K562 treated with DMSO at 1 percent for 48 hours (cell line): ENCODE data around the gene DENND2D. TPM values are rescaled to one million over a fixed set of nuclear protein-coding genes. Genes with fewer than 3 reads are reported as not detected.

Experiments used
- total RNA-seq: library from RNA; unstranded; fragments of 300-600 nt; gene quantifications from 2 replicates; pipeline ENCODE4 v1.2.3, GENCODE V29; 2022; ENCODE audit warnings: low replicate concordance; ENCODE audit errors: extremely low read depth

The DENND2D gene
- total RNA-seq = not detected in 2 replicates

GRCh38 chr1:111199881-111200801 is at the start of gene DENND2D:
DENND2D (minus strand) TSS chr1:111200646; CDS start chr1:111200459, 187 bp downstream.

GRCh38 chr1:111227434-111227833 is 27.0 kb upstream of the DENND2D start, which contains the start of gene CHI3L2:
CHI3L2 (plus strand) TSS chr1:111227713; CDS start chr1:111227730, 17 bp downstream.

GRCh38 chr1:111139956-111140679 is 60.3 kb downstream of the DENND2D start, which contains the start of the genes CEPT1 and DRAM2:
CEPT1 (plus strand) TSS chr1:111140223; CDS start chr1:111147715, 7,492 bp downstream.
DRAM2 (minus strand) TSS chr1:111140093; CDS start chr1:111131554, 8,539 bp downstream.

Other genes with a start within 250 kb of the DENND2D start
- gene LRIF1, start 236.7 kb downstream of the DENND2D start, total RNA-seq = not detected in 2 replicates
- gene DRAM2, start 60.6 kb downstream of the DENND2D start, total RNA-seq = not detected in 2 replicates
- not detected in 2 replicates for gene CEPT1, start 60.4 kb downstream of the DENND2D start, total RNA-seq
- not detected in 2 replicates for gene CHI3L2, start 27.1 kb upstream of the DENND2D start, total RNA-seq
- gene CHIA, start 90.2 kb upstream of the DENND2D start, total RNA-seq = not detected in 2 replicates
- not detected in 2 replicates for gene OVGP1, start 227.1 kb upstream of the DENND2D start, total RNA-seq
- not detected in 2 replicates for gene WDR77, start 248.6 kb upstream of the DENND2D start, total RNA-seq
- not detected in 2 replicates for gene ATP5PB, start 248.8 kb upstream of the DENND2D start, total RNA-seq